ENCODE measurements around the gene KRTAP17-1.

KRTAP17-1 gene

DNA sequence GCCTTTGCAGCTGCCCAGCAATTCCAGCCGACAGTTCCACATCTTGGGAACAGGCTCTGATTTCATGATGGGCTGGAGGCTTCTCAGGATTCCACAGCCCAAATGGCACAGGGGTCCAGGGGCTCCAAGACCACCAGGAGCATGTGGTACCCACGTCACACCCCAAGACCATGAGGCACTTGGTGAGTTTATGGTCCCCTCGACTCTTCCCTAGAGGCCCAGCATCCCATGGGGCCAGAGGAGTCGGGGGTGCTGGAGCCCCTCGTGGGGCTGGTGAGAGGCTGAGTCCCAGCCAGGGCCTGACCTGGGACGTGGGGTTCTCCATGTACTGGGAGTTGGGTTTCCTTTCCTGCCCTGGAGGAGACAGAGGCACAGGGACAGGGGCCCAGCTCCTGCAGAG, 10.1 kb upstream of the KRTAP17-1 start:
- no peak for DNase-seq (ENCODE audit: low read depth)
- no peak overlapping the region for H3K4me3 ChIP-seq (ENCODE audit: control insufficient read depth, low read depth, low read length)
- TF ChIP-seq, protein P1, sequence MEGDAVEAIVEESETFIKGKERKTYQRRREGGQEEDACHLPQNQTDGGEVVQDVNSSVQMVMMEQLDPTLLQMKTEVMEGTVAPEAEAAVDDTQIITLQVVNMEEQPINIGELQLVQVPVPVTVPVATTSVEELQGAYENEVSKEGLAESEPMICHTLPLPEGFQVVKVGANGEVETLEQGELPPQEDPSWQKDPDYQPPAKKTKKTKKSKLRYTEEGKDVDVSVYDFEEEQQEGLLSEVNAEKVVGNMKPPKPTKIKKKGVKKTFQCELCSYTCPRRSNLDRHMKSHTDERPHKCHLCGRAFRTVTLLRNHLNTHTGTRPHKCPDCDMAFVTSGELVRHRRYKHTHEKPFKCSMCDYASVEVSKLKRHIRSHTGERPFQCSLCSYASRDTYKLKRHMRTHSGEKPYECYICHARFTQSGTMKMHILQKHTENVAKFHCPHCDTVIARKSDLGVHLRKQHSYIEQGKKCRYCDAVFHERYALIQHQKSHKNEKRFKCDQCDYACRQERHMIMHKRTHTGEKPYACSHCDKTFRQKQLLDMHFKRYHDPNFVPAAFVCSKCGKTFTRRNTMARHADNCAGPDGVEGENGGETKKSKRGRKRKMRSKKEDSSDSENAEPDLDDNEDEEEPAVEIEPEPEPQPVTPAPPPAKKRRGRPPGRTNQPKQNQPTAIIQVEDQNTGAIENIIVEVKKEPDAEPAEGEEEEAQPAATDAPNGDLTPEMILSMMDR (IDR thresholded peaks at IDR 0.05; ENCODE audit: control insufficient read depth, insufficient read depth, low read depth, low read length, missing control alignments): no peak

DNA sequence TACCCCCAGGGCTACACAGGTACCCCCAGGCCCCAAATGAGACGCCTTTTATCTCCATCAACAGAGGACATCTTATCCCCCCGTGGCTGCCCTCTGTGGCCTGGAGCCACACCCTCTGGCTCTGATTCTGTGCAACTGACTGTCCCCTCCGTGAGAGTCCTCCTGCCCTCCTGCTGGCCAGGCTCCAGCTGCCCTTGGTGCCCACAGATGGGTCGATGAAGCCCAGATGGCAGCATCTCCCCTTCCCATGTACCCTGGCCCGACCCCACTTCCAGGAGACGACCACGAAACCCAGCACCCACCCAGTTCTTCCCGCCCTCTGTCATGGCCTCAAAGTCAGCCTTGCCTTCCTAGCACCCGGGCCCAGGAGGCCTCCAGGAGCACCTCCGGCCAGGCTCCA, 9.6 kb upstream of the KRTAP17-1 start:
- no peak for DNase-seq (ENCODE audit: low read depth)
- no peak overlapping the region for H3K4me3 ChIP-seq (ENCODE audit: control insufficient read depth, low read depth, low read length)
- TF ChIP-seq, protein P1 (IDR thresholded peaks at IDR 0.05; ENCODE audit: control insufficient read depth, insufficient read depth, low read depth, low read length, missing control alignments): no peak

DNA sequence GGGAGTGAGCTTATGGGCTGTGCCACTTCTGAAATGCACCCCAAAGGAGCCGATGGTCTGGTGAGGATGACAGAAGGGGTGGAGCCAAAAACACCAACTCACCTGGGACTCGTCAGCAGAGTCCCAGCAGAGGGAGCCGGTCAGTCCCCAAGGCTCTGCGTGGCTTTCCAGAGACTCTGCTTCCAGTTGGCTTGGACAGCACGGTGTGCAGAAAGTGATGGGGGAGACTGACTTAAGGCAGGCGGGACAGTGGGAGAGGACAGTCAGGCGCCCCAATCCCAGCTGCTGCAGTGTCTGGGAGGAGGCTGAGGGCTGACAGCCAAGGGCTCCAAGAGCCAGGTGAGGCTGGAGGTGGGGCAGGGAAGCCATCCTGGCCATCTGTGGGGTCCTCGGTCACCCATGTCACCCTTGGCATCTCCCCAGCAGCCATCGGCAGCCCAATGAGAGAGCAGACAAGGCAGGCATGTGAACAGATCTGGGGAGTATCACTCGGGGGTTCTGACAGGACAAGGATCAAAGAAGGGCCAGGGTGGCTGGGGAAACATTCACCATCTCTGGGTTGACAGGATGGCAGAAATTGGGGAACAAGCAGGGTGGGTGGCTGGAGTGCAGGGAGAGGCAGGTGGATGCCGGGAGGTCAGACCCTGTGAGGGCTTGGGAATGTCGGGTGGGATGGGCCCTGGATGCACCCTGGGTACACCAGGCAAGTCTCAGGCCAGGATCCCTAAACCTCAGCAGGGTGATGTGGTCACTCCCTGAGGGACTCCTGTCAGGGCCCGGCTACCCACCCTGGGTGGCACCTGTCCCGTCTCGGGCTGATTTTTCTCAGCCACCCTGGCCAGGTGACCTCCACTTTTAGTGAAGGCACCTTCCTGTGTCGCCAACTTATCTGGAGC, 8.9 kb upstream of the KRTAP17-1 start:
- no peak overlapping the region for H3K4me3 ChIP-seq (ENCODE audit: control insufficient read depth, low read depth, low read length)
- no peak for DNase-seq (ENCODE audit: low read depth)
- TF ChIP-seq, protein P1 (IDR thresholded peaks at IDR 0.05; ENCODE audit: control insufficient read depth, insufficient read depth, low read depth, low read length, missing control alignments): peak; percentile 36

DNA sequence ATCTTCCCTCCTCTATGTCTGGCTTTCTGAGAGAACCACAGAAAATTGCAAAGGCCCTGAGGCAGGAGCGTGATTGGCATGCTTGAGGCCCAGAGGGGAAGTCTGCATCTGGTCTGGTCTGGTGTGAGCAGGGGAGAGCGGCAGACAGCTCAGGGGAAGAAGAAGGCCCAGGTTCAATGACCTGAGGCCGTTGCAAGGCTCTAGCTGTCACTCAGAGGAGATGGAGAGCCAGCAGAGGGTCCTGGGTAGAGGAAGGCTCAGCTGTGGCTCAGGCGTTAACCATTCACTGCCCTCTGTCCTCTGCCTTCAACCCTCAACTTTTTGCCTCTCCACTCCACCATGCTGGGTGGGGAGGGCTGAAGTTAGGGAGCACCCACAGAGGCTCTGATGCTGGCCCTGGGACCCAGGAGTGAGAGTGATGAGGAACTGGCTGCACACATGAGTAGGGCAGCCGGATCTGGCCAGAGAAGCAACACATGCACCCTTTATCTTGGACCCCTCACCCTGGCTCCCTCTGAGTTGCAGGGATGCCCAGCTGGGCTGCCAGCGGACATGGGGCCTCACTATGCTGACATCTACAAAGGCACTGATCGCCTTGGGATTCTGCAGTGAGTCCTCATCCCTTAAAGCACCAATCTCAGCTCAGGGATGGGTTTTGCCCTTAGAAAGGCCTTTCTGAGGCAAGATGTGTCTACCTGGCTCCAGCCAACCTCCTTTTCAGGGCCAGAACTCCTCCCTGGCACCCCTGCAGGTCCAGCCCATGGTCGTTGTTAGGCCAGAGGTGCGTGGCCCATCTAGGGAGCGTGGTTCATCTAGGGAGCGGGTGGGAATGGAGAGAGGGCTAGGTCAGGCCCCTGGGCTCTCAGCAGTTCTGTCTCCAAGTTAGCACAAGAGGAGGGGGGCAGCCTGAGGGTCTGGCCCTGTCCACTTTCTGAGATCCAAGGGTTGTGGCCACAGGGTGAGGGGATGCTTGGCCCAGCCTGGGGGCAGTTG, 7.7 kb upstream of the KRTAP17-1 start:
- TF ChIP-seq, protein P1 (IDR thresholded peaks at IDR 0.05; ENCODE audit: control insufficient read depth, insufficient read depth, low read depth, low read length, missing control alignments): no peak
- DNase-seq (ENCODE audit: low read depth): no peak
- no peak overlapping the region for H3K4me3 ChIP-seq (ENCODE audit: control insufficient read depth, low read depth, low read length)

DNA sequence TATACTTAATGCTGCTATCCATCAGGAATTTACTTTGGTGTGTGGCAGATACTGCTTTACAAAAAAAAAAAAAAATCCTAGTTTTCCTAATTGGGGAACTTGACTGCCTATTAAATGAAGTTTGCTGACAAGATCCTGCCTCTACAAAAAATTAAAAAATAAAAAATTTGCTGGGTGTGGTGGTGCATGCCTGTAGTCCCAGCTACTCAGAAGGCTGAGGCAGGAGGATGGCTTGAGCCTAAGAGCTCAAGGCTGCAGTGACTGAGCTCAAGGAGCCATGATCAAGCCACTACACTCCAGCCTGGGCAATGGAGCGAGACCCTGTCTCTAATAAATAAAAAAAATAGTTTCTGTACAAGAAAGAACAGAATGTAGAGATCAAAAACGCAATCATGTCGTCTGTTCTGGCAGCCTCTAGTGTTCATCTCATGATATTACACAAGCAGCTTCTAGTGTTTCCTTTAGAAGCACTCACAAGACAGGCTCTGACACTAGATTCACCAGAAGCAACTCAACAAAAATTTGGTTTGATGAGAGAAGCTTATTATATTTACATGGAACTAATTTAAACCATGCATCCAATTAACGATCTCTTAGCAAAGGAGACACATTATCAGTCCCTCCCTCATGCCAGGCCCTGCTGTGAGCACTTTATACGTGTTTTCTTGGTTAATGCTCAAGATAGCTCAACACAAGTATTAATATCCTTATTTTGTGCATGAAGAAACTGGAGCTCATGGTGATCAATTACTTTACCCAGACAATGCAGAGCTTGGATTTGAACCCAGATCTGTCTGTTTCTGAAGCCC, 6.8 kb upstream of the KRTAP17-1 start:
- H3K4me3 ChIP-seq (ENCODE audit: control insufficient read depth, low read depth, low read length): no peak overlapping the region
- peak; percentile 68 for DNase-seq (ENCODE audit: low read depth)
- TF ChIP-seq, protein P1 (IDR thresholded peaks at IDR 0.05; ENCODE audit: control insufficient read depth, insufficient read depth, low read depth, low read length, missing control alignments): peak; percentile 82

DNA sequence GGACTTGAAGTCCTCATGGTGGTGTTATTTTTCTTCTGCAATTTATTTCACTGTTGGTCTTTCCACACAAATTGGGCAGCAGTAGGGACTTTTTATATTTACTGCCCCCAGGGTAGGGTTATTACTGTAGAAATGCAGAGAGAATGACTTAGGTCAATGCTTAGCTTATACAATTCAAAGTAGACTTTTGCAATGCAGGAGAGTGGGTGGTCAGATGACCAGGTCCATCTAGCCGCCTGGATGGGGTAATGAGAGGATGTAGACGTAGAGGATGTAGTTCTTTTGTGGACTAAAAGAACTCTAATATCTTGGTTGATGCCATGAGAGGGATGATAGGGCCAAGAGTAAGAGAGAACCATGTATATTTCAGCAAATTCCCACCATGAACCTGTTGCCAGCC, 2.7 kb upstream of the KRTAP17-1 start:
- H3K4me3 ChIP-seq (ENCODE audit: control insufficient read depth, low read depth, low read length): no peak overlapping the region
- TF ChIP-seq, protein P1 (IDR thresholded peaks at IDR 0.05; ENCODE audit: control insufficient read depth, insufficient read depth, low read depth, low read length, missing control alignments): no peak
- DNase-seq (ENCODE audit: low read depth): no peak
